H1 (cell line): Measurements from ENCODE around the gene ZNF366. TPM values are rescaled to one million over a fixed set of nuclear protein-coding genes. Genes with fewer than 3 reads are reported as not detected.

Experiments used
- CHD2 ChIP-seq: IDR thresholded peaks from 2 replicates; pipeline ENCODE4 v1.6.1; 2012; ENCODE audit warnings: low read length, improper control_type of control experiment
- E2F6 ChIP-seq: IDR thresholded peaks from 2 replicates; pipeline ENCODE4 v1.6.1; 2012; ENCODE audit warnings: inconsistent platforms
- SRF ChIP-seq: IDR thresholded peaks from 2 replicates; pipeline ENCODE4 v1.6.1; 2011; ENCODE audit warnings: mild to moderate bottlenecking, low read depth, low read length, moderate library complexity
- SUZ12 ChIP-seq: fragments of 200-600 bp; sonication (generic); IDR thresholded peaks from 2 replicates; pipeline ENCODE4 v1.6.1; 2012; ENCODE audit warnings: mild to moderate bottlenecking, inconsistent platforms, low read length, moderate library complexity, mixed read lengths
- TCF12 ChIP-seq: IDR thresholded peaks from 2 replicates; pipeline ENCODE4 v1.6.1; 2011; ENCODE audit warnings: low read depth, mild to moderate bottlenecking, low read length
- polyA plus RNA-seq, 7 experiments: library from polyadenylated mRNA; depleted of rRNA in 3 of 7; stranded (reverse) in 5 of 7; unstranded in 2 of 7; fragments of >200 nt in 5 of 7; fragments of 200-250 nt in 2 of 7; gene quantifications; 1 replicate in 5 of 7; 2 replicates in 1 of 7; 4 replicates in 1 of 7; pipeline versions ENCODE4 v1.2.1 to v1.2.3, GENCODE V29; 2011 to 2013; ENCODE audit warnings: missing spikeins in 2 of 7, mixed read lengths in 2 of 7
- total RNA-seq: library from RNA; stranded (reverse); fragmentation: NEBNext Ultra II Directional; extraction: Animal tissue kit (Norgen Biotek cat#: 25700); gene quantifications from 2 replicates; pipeline ENCODE4 v1.2.1, GENCODE V29; 2021

The ZNF366 gene
- total and polyA plus RNA-seq, 2 of the 8 experiments (the other 6 are each of a cell fraction or from before 2014, with no cell fraction given): not detected

- TF ChIP-seq TCF12 (no peak), CHD2 (no peak), SUZ12 (no peak), SRF (no peak), E2F6 (peak; percentile 73)
Measured at GRCh38 chr5:72456391-72457074, 50.7 kb downstream of the ZNF366 start (continued).
